Vagina (tissue), 2 donors: ENCODE measurements around the gene RITA1. TPM values are rescaled to one million over a fixed set of nuclear protein-coding genes. Genes with fewer than 3 reads are reported as not detected.

Source experiments
- DNase-seq, 2 donors: peaks; one replicate each; pipeline ENCODE4 v3.0.0-alpha.2; 2017; ENCODE audit errors: extremely low spot score in 2 of 2
- H3K27ac ChIP-seq: fragments of 200-600 bp; sonication (generic); one replicate; pipeline ENCODE4 v1.5.1; 2019
- H3K27me3 ChIP-seq: fragments of 200-600 bp; sonication (generic); one replicate; pipeline ENCODE4 v1.5.1; 2019
- H3K36me3 ChIP-seq, 2 donors: fragments of 200-600 bp; sonication (generic); one replicate each; pipeline ENCODE4 v1.5.1; 2017 to 2019
- H3K4me1 ChIP-seq: fragments of 200-600 bp; sonication (generic); one replicate; pipeline ENCODE4 v1.5.1; 2019
- H3K4me3 ChIP-seq, 2 donors: fragments of 200-600 bp; sonication (generic); 1 replicate in 1 of 2; 2 replicates in 1 of 2; pipeline ENCODE4 v1.5.1; 2016 to 2019
- H3K9me3 ChIP-seq: fragments of 200-600 bp; sonication (generic); one replicate; pipeline ENCODE4 v1.5.1; 2019
- CTCF ChIP-seq, 3 experiments: fragments of 450-650 bp in 2 of 3; fragments of 200-600 bp in 1 of 3; sonication (generic) in 1 of 3; IDR thresholded peaks; one replicate each; pipeline ENCODE4 v1.5.1; 2017 to 2019; ENCODE audit warnings: antibody characterized with exemption in 3 of 3, mild to moderate bottlenecking in 2 of 3, moderate library complexity in 2 of 3
- POLR2A ChIP-seq, 2 donors: fragments of 450-650 bp; IDR thresholded peaks; one replicate each; pipeline ENCODE4 v1.6.1; 2017; ENCODE audit warnings: antibody characterized with exemption in 2 of 2, mild to moderate bottlenecking in 2 of 2, moderate library complexity in 2 of 2
- POLR2AphosphoS5 ChIP-seq, 2 donors: sonication (generic); formaldehyde crosslinking; IDR thresholded peaks; one replicate each; pipeline ENCODE4 v1.9.0; 2017; ENCODE audit warnings: antibody characterized with exemption in 2 of 2, mild to moderate bottlenecking in 2 of 2, low read depth in 1 of 2; ENCODE audit not compliant: insufficient read depth in 1 of 2
- intact Hi-C: fragments of 100-400 bp; cut with DNase I; formaldehyde crosslinking; loops from one replicate; pipeline ENCODE4 v1.15.1; 2023
- total RNA-seq: library from RNA; depleted of rRNA; stranded (reverse); fragments of >200 nt; gene quantifications from one replicate; pipeline ENCODE4 v1.2.3, GENCODE V29; 2016

The RITA1 gene
- total RNA-seq, 1 donor from 2014 or later = 14.5 TPM

GRCh38 chr12:113157218-113157859 lies 28.2 kb upstream of the RITA1 start:
- peaks cover 0 to 45% of the 10 kb centered on the region in 2 donors for H3K36me3 ChIP-seq
- intact Hi-C loops = loop anchor here (10.0 kb wide), 1 partner anchor 1427 kb away; no protein-coding TSS in a partner anchor

GRCh38 chr12:113158439-113159203 lies 26.9 kb upstream of the RITA1 start:
- no peak for DNase-seq
- no peaks in the 10 kb centered on the region for H3K27me3 ChIP-seq
- no peak overlapping the region for H3K27ac ChIP-seq
- intact Hi-C loops = loop anchor here (10.0 kb wide), 1 partner anchor 1426 kb away; no protein-coding TSS in a partner anchor
- peaks cover 12% of the 10 kb centered on the region for H3K4me1 ChIP-seq
- no peaks in the 10 kb centered on the region for H3K9me3 ChIP-seq
- TF ChIP-seq CTCF (IDR thresholded peaks at IDR 0.05) (no peak), POLR2A (IDR thresholded peaks at IDR 0.05) (no peak), POLR2AphosphoS5 (IDR thresholded peaks at IDR 0.05; ENCODE audit: insufficient read depth in 1 of 2, low read depth in 1 of 2) (no peak)
- H3K36me3 ChIP-seq = peaks cover 0 to 58% of the 10 kb centered on the region in 2 donors
- no peak overlapping the region for H3K4me3 ChIP-seq

More at GRCh38 chr12:113157218-113157859, 28.2 kb upstream of the RITA1 start:
- H3K4me3 ChIP-seq = no peak overlapping the region
- no peak for DNase-seq
- no peaks in the 10 kb centered on the region for H3K9me3 ChIP-seq
- no peak for TF ChIP-seq POLR2A (IDR thresholded peaks at IDR 0.05)
- TF ChIP-seq CTCF (IDR thresholded peaks at IDR 0.05) = no peak
- no peak for TF ChIP-seq POLR2AphosphoS5 (IDR thresholded peaks at IDR 0.05; ENCODE audit: insufficient read depth in 1 of 2, low read depth in 1 of 2)
- no peaks in the 10 kb centered on the region for H3K27me3 ChIP-seq
- H3K4me1 ChIP-seq = peaks cover 25% of the 10 kb centered on the region
- H3K27ac ChIP-seq = no peak overlapping the region

GRCh38 chr12:113159937-113160336 lies 25.6 kb upstream of the RITA1 start:
- DNase-seq = no peak
- Histone ChIP-seq H3K9me3 (no peaks in the 10 kb centered on the region), H3K27me3 (no peaks in the 10 kb centered on the region), H3K4me3 (no peak overlapping the region), H3K4me1 (peaks cover under 1% of the 10 kb centered on the region), H3K27ac (no peak overlapping the region), H3K36me3 (peaks cover under 1 to 71% of the 10 kb centered on the region in 2 donors)
- intact Hi-C loops = loop anchor here (10.0 kb wide), 1 partner anchor 1425 kb away; no protein-coding TSS in a partner anchor
- no peak for TF ChIP-seq CTCF (IDR thresholded peaks at IDR 0.05)

- Histone ChIP-seq H3K27ac (no peak overlapping the region), H3K4me1 (no peaks in the 10 kb centered on the region), H3K9me3 (no peaks in the 10 kb centered on the region), H3K36me3 (peaks cover 7 to 86% of the 10 kb centered on the region in 2 donors), H3K4me3 (no peak overlapping the region), H3K27me3 (no peaks in the 10 kb centered on the region)
- intact Hi-C loops = no loop called here
- TF ChIP-seq POLR2AphosphoS5 (IDR thresholded peaks at IDR 0.05; ENCODE audit: insufficient read depth in 1 of 2, low read depth in 1 of 2) (no peak), POLR2A (IDR thresholded peaks at IDR 0.05) (no peak), CTCF (IDR thresholded peaks at IDR 0.05) (no peak)
- no peak for DNase-seq
Observed at GRCh38 chr12:113161415-113162016, 24.0 kb upstream of the RITA1 start.
